ENCODE results near the gene C2CD2. TPM values are rescaled to one million over a fixed set of nuclear protein-coding genes. Genes with fewer than 3 reads are reported as not detected.

C2CD2 gene
- total RNA-seq, 4 donors from 2014 or later: 1.7 to 7.2 (median 2.4) TPM

GRCh38 chr21:41970751-41971653 is 17.2 kb upstream of the C2CD2 start:
- H3K4me3 ChIP-seq: no peak overlapping the region
- intact Hi-C loops (cut with DNase I; ENCODE audit: low total_unique reads) (no loop called here), in situ Hi-C loops (cut with MboI; ENCODE audit: low sequenced_read_pairs in 4 of 4) (no loop called here)
- H3K27ac ChIP-seq: no peak overlapping the region
- H3K36me3 ChIP-seq: no peaks in the 10 kb centered on the region
- H3K4me1 ChIP-seq: peaks cover 4 to 6% of the 10 kb centered on the region in 2 donors
- ATAC-seq: no peak
- H3K9me3 ChIP-seq: no peaks in the 10 kb centered on the region
- DNase-seq: peak in 1 of 2 donors; percentile 4
- no peak for TF ChIP-seq POLR2A (IDR thresholded peaks at IDR 0.05)
- TF ChIP-seq, protein P1, sequence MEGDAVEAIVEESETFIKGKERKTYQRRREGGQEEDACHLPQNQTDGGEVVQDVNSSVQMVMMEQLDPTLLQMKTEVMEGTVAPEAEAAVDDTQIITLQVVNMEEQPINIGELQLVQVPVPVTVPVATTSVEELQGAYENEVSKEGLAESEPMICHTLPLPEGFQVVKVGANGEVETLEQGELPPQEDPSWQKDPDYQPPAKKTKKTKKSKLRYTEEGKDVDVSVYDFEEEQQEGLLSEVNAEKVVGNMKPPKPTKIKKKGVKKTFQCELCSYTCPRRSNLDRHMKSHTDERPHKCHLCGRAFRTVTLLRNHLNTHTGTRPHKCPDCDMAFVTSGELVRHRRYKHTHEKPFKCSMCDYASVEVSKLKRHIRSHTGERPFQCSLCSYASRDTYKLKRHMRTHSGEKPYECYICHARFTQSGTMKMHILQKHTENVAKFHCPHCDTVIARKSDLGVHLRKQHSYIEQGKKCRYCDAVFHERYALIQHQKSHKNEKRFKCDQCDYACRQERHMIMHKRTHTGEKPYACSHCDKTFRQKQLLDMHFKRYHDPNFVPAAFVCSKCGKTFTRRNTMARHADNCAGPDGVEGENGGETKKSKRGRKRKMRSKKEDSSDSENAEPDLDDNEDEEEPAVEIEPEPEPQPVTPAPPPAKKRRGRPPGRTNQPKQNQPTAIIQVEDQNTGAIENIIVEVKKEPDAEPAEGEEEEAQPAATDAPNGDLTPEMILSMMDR (IDR thresholded peaks at IDR 0.05 in 4 of 5, conservative IDR thresholded peaks at IDR 0.05 in 1 of 5): no peak
- no peaks in the 10 kb centered on the region for H3K27me3 ChIP-seq

- no peak overlapping the region for H3K4me3 ChIP-seq
- H3K9me3 ChIP-seq: no peaks in the 10 kb centered on the region
- DNase-seq: no peak
- TF ChIP-seq, protein P1 (IDR thresholded peaks at IDR 0.05 in 4 of 5, conservative IDR thresholded peaks at IDR 0.05 in 1 of 5): no peak
- no peak for TF ChIP-seq POLR2A (IDR thresholded peaks at IDR 0.05)
- H3K27me3 ChIP-seq: no peaks in the 10 kb centered on the region
- intact Hi-C loops (cut with DNase I; ENCODE audit: low total_unique reads) (no loop called here), in situ Hi-C loops (cut with MboI; ENCODE audit: low sequenced_read_pairs in 4 of 4) (no loop called here)
- no peak overlapping the region for H3K27ac ChIP-seq
- no peak for ATAC-seq
- peaks cover 4 to 6% of the 10 kb centered on the region in 2 donors for H3K4me1 ChIP-seq
- no peaks in the 10 kb centered on the region for H3K36me3 ChIP-seq
These were observed 16.2 kb upstream of the C2CD2 start for GRCh38 chr21:41970106-41970391.

DNA sequence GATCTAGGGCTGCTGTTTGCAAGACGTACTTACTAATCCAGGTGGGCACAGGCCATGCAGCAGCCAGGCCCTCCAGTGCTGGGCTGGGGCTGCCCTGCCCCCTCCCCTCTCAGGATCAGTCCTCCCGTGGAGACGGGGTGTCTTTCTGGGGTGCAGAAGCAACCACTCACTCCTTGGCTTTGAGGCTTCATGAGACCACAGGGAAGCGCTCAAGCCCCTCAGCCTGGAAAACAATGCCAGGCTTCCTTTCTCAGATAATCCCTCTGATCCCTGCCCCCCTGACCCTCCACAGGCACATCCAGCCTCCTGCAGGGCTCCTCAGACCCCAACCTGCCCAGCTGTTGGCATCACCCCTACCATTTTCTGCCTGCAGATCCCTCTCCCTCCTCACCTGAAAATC is 13.9 kb upstream of the C2CD2 start:
- in situ Hi-C loops (cut with MboI; ENCODE audit: low sequenced_read_pairs in 4 of 4): no loop called here
- no peaks in the 10 kb centered on the region for H3K36me3 ChIP-seq
- TF ChIP-seq, protein P1 (IDR thresholded peaks at IDR 0.05 in 4 of 5, conservative IDR thresholded peaks at IDR 0.05 in 1 of 5): no peak
- no peak for TF ChIP-seq POLR2A (IDR thresholded peaks at IDR 0.05)
- no peaks in the 10 kb centered on the region for H3K9me3 ChIP-seq
- H3K4me3 ChIP-seq: no peak overlapping the region
- H3K27ac ChIP-seq: no peak overlapping the region
- H3K4me1 ChIP-seq: no peaks in the 10 kb centered on the region
- intact Hi-C loops (cut with DNase I; ENCODE audit: low total_unique reads): no loop called here
- no peak for ATAC-seq
- DNase-seq: no peak
- no peaks in the 10 kb centered on the region for H3K27me3 ChIP-seq

GRCh38 chr21:41966872-41967621 is 13.2 kb upstream of the C2CD2 start:
- Histone ChIP-seq H3K27ac (no peak overlapping the region), H3K27me3 (no peaks in the 10 kb centered on the region), H3K4me3 (no peak overlapping the region), H3K9me3 (no peaks in the 10 kb centered on the region), H3K36me3 (no peaks in the 10 kb centered on the region), H3K4me1 (no peaks in the 10 kb centered on the region)
- TF ChIP-seq, protein P1 (IDR thresholded peaks at IDR 0.05 in 4 of 5, conservative IDR thresholded peaks at IDR 0.05 in 1 of 5): no peak
- TF ChIP-seq POLR2A (IDR thresholded peaks at IDR 0.05): no peak
- intact Hi-C loops (cut with DNase I; ENCODE audit: low total_unique reads): no loop called here
- peak in 1 of 2 donors; percentile 3 for DNase-seq
- ATAC-seq: no peak
- in situ Hi-C loops (cut with MboI; ENCODE audit: low sequenced_read_pairs in 4 of 4): no loop called here

Measured in gastrocnemius medialis (tissue), 4 donors.